Neural cell (in vitro differentiated cells): Measurements from ENCODE around the gene DUSP22. TPM values are rescaled to one million over a fixed set of nuclear protein-coding genes. Genes with fewer than 3 reads are reported as not detected.

ENCODE experiments used
- H2AFZ ChIP-seq: fragments of 200-600, 300-800 bp; sonication (generic), shearing (Covaris generic); 2 replicates; pipeline ENCODE4 v1.6.0; 2014; ENCODE audit warnings: low read depth, mild to moderate bottlenecking, antibody characterized with exemption, low read length, moderate library complexity
- H3F3A ChIP-seq: fragments of 200-600 bp; shearing (Covaris generic); 2 replicates; pipeline ENCODE4 v1.6.1; 2016; ENCODE audit warnings: mild to moderate bottlenecking, moderate library complexity, mixed read lengths, antibody characterized with exemption, low read length; ENCODE audit not compliant: insufficient read depth, poor library complexity, severe bottlenecking
- H3K27ac ChIP-seq: fragments of 200-600, 300-800 bp; sonication (generic), shearing (Covaris generic); 2 replicates; pipeline ENCODE4 v1.5.1; 2014; ENCODE audit warnings: mild to moderate bottlenecking, low read length, moderate library complexity
- H3K27me3 ChIP-seq: fragments of 300-800, 200-600 bp; sonication (generic), shearing (Covaris generic); 2 replicates; pipeline ENCODE4 v1.6.0; 2014; ENCODE audit warnings: mild to moderate bottlenecking, low read depth, low read length, moderate library complexity; ENCODE audit not compliant: insufficient read depth
- H3K36me3 ChIP-seq: fragments of 300-800, 200-600 bp; sonication (generic), shearing (Covaris generic); 2 replicates; pipeline ENCODE4 v1.5.1; 2014; ENCODE audit warnings: mild to moderate bottlenecking, antibody characterized with exemption, low read length, moderate library complexity; ENCODE audit not compliant: insufficient read depth
- H3K4me2 ChIP-seq: fragments of 300-800, 200-600 bp; sonication (generic), shearing (Covaris generic); 2 replicates; pipeline ENCODE4 v1.6.0; 2014; ENCODE audit warnings: mild to moderate bottlenecking, low read length
- H3K4me3 ChIP-seq: fragments of 300-800, 200-600 bp; sonication (generic), shearing (Covaris generic); 2 replicates; pipeline ENCODE4 v1.5.1; 2014; ENCODE audit warnings: mild to moderate bottlenecking, low read length, moderate library complexity
- H3K79me2 ChIP-seq: fragments of 200-600 bp; shearing (Covaris generic); replicated peaks from 2 replicates; pipeline ENCODE4 v1.6.0; 2014; ENCODE audit warnings: mild to moderate bottlenecking, low read length, moderate library complexity; ENCODE audit not compliant: insufficient read depth
- H3K9ac ChIP-seq: fragments of 300-800, 200-600 bp; sonication (generic), shearing (Covaris generic); 2 replicates; pipeline ENCODE4 v1.6.1; 2016; ENCODE audit warnings: mild to moderate bottlenecking, low read length, mixed read lengths
- H3K9me2 ChIP-seq: fragments of 200-600 bp; shearing (Covaris generic); 2 replicates; pipeline ENCODE4 v1.6.1; 2016; ENCODE audit warnings: mild to moderate bottlenecking, low read length, mixed read lengths; ENCODE audit not compliant: insufficient read depth
- H3K9me3 ChIP-seq: fragments of 200-600, 300-800 bp; sonication (generic), shearing (Covaris generic); 2 replicates; pipeline ENCODE4 v1.6.1; 2016; ENCODE audit warnings: mild to moderate bottlenecking, mixed run types, low read length, moderate library complexity, mixed read lengths
- H4K20me1 ChIP-seq: fragments of 200-600 bp; shearing (Covaris generic); 2 replicates; pipeline ENCODE4 v1.6.1; 2016; ENCODE audit warnings: mild to moderate bottlenecking, mixed run types; ENCODE audit not compliant: insufficient read depth
- CTCF ChIP-seq: fragments of 450-650 bp; IDR thresholded peaks from 2 replicates; pipeline ENCODE4 v1.5.1; 2014; ENCODE audit warnings: antibody characterized with exemption, mild to moderate bottlenecking, moderate library complexity; ENCODE audit not compliant: poor library complexity, severe bottlenecking
- EP300 ChIP-seq: fragments of 450-650 bp; conservative IDR thresholded peaks from 2 replicates; pipeline ENCODE4 v1.6.1; 2014; ENCODE audit warnings: antibody characterized with exemption, mild to moderate bottlenecking, moderate library complexity; ENCODE audit not compliant: poor library complexity, severe bottlenecking
- EZH2 ChIP-seq: fragments of 200-600, 300-800 bp; shearing (Covaris generic), sonication (generic); IDR thresholded peaks from 2 replicates; pipeline ENCODE4 v1.6.1; 2014; ENCODE audit warnings: antibody characterized with exemption, low read length, borderline replicate concordance, mild to moderate bottlenecking; ENCODE audit not compliant: insufficient read depth, poor library complexity, severe bottlenecking
- MXI1 ChIP-seq: fragments of 450-650 bp; conservative IDR thresholded peaks from 2 replicates; pipeline ENCODE4 v1.6.1; 2014; ENCODE audit warnings: antibody characterized with exemption, mild to moderate bottlenecking; ENCODE audit not compliant: poor library complexity, severe bottlenecking
- POLR2AphosphoS5 ChIP-seq: IDR thresholded peaks from 2 replicates; pipeline ENCODE4 v1.6.1; 2012
- RAD21 ChIP-seq: fragments of 450-650 bp; conservative IDR thresholded peaks from 2 replicates; pipeline ENCODE4 v1.6.1; 2014; ENCODE audit warnings: antibody characterized with exemption, mild to moderate bottlenecking, moderate library complexity
- REST ChIP-seq: IDR thresholded peaks from 2 replicates; pipeline ENCODE4 v1.6.1; 2012; ENCODE audit warnings: borderline replicate concordance
- SMC3 ChIP-seq: fragments of 450-650 bp; conservative IDR thresholded peaks from 2 replicates; pipeline ENCODE4 v1.6.1; 2014; ENCODE audit warnings: antibody characterized with exemption, mild to moderate bottlenecking, moderate library complexity; ENCODE audit not compliant: poor library complexity
- TAF1 ChIP-seq: IDR thresholded peaks from 2 replicates; pipeline ENCODE4 v1.6.1; 2012; ENCODE audit warnings: low read depth
- polyA plus RNA-seq: library from polyadenylated mRNA; depleted of rRNA; stranded (reverse); fragments of >200 nt; gene quantifications from 2 replicates; pipeline ENCODE4 v1.2.3, GENCODE V29; 2014

The DUSP22 gene
- polyA plus RNA-seq, 1 donor from 2014 or later, result 24.9 TPM

DNA sequence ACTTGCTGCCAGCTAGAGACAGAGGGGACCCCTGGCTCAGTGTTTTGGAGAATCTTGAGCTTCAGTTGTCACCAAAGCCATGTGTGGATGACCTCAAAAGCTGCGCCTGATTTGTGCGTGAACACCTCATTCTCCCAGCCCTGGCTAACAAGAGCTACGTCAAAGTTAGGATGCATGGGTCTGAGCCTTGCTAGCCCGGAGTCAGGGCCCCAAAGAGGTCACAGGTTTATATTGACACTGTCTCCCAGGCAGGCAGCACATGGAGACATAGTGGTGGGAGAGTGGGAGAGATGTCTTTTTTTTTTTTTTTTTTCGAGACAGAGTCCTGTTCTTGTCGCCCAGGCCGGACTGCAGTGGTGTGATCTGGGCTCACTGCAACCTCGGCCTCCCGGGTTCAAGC, 36.1 kb upstream of the DUSP22 start:
- Histone ChIP-seq H3K9ac (no peak overlapping the region), H3F3A (no peaks in the 10 kb centered on the region), H3K4me2 (no peak overlapping the region), H4K20me1 (no peaks in the 10 kb centered on the region), H3K79me2 (no peaks in the 10 kb centered on the region), H2AFZ (no peak overlapping the region), H3K4me3 (no peak overlapping the region), H3K27me3 (no peaks in the 10 kb centered on the region), H3K9me3 (peaks cover 3% of the 10 kb centered on the region), H3K27ac (no peak overlapping the region), H3K36me3 (no peaks in the 10 kb centered on the region), H3K9me2 (no peaks in the 10 kb centered on the region)
- TF ChIP-seq CTCF, result no peak
- TF ChIP-seq RAD21, result no peak
- no peak for TF ChIP-seq EZH2
- TF ChIP-seq TAF1, result no peak
- TF ChIP-seq MXI1, result no peak
- TF ChIP-seq REST, result no peak
- no peak for TF ChIP-seq SMC3
- no peak for TF ChIP-seq POLR2AphosphoS5
- no peak for TF ChIP-seq EP300

DNA sequence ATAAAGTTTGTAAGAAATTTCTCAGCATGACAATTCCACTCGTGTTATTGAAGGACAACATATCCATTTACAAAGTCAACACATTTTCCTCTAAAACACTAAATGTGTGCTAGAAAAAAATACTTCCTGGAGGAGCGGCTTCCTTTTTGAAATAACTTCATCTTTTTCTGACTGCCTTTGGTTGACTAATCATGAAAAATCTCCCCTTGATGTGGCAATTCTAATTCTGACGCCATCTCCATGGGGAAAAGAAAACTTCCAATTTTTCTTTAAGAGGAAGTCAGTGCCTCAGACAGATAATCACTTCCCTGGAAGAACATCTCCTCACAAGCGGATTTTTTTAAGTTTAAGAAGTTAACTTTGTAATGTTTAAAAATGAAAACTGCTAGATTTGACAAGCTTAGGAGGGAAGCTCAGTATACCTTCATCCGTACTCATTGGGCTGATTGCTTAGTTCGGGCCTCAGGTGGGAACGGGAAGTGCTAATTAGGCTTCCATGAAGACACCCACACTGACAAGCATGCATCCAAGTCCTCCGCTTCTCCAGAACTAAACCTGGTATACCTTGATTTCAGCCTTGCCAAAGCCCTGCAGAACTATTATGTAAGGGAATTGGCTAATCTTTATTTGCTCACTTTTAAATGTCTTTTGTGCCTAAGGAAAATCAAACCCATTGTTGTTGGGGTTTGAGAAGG, 35.1 kb upstream of the DUSP22 start:
- peaks cover 3% of the 10 kb centered on the region for H3K9me3 ChIP-seq
- H3K36me3 ChIP-seq, result no peaks in the 10 kb centered on the region
- no peak overlapping the region for H2AFZ ChIP-seq
- H4K20me1 ChIP-seq, result no peaks in the 10 kb centered on the region
- no peaks in the 10 kb centered on the region for H3F3A ChIP-seq
- no peaks in the 10 kb centered on the region for H3K27me3 ChIP-seq
- H3K79me2 ChIP-seq, result no peaks in the 10 kb centered on the region
- no peaks in the 10 kb centered on the region for H3K9me2 ChIP-seq
- H3K27ac ChIP-seq, result no peak overlapping the region
- no peak overlapping the region for H3K9ac ChIP-seq
- H3K4me3 ChIP-seq, result no peak overlapping the region
- no peak overlapping the region for H3K4me2 ChIP-seq
- TF ChIP-seq POLR2AphosphoS5 (no peak), MXI1 (no peak), CTCF (no peak), SMC3 (no peak), TAF1 (no peak), REST (no peak), EZH2 (no peak), EP300 (no peak), RAD21 (no peak)
